Esophagus mucosa (tissue), 1 donor: ENCODE results near the gene TMEM250. TPM values are rescaled to one million over a fixed set of nuclear protein-coding genes. Genes with fewer than 3 reads are reported as not detected.
A peak's percentile ranks its signal among the peaks of the same experiment; 100 is the strongest.

Experiments used
- ATAC-seq: fragments of 200-7000 bp; cut with Tn5 transposase; one replicate; pipeline ENCODE4 v1.9.1; 2020
- total RNA-seq: library from RNA; stranded (reverse); gene quantifications from one replicate; pipeline ENCODE4 v1.2.4, GENCODE V29; 2023
- donor health status: DM: yes; HTN: yes; CAD: no.

The TMEM250 gene
- total RNA-seq, 1 donor from 2014 or later = 32.6 TPM

DNA sequence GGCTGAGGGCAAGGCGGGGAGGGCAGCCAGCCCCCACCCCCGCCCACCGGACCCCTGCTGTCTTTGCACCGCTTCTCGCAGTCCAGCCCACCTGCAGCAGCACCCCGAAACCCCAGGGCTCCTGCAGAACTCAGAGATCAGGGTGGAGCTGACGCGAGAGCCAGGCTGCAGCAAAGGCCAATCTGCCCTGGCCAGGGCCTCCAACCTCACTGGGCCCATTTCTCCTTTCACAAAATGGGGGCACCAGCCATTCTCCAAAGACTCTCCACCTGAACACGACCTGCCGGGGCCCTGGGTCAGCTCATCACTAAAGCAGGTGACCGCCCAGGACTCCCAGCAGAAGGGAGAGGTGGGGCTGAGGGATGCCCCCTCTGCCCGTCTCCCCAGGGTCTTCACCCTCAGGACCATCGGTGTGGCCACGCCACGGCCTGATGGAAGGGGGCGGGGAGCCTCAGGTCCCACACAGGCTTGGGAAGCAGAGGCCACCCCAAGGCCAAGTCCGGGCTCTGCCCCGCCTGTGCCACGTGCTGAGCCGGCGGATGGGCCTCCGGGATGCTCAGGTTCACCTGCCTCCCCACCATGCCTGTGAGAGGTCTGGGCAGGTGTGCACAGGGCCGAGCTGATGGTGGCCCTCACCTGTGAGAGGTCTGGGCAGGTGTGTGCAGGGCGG is 36.7 kb downstream of the TMEM250 start:
- no peak for ATAC-seq

DNA sequence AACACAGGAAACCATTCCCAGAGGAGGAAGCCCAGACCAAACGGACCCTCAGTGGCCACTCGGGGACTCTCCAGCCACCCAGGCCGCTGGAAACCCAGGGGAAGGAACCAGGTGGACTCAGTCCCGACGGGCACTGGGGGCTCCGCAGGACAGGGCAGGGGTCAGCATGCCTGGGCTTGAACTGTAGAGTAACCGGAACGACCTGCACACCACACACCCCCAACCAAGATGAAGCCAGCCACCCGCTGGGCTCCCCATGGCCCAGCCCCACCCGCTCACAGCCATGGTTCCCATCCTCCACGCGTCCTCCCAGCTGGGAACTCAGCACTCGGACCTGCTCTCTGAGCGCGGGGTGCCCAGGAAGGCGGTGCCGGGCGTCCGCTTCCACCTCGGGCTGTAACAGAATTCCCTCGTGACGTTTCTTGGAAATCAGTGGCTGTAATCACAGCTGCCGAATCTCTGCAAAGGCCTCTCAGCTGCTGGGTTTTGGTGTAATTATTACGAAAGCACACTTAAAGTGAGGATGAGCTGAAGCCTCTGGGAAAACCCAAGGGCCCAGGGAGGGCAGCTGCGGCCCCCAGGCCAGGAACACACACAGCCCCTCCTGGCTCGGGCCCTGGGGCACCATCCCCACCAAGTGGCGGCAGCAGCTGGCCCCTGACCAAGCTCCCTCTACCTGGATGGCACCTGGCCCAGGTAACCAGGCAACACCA is 37.4 kb downstream of the TMEM250 start:
- no peak for ATAC-seq

- ATAC-seq = no peak
These were observed 38.0 kb downstream of the TMEM250 start for GRCh38 chr9:136080716-136081112.

- ATAC-seq = no peak
These were observed 38.8 kb downstream of the TMEM250 start for GRCh38 chr9:136079916-136080246.

- peak; percentile 28 for ATAC-seq
These were observed 39.3 kb downstream of the TMEM250 start for GRCh38 chr9:136079211-136079915.

GRCh38 chr9:136078498-136079011 is 40.1 kb downstream of the TMEM250 start:
- no peak for ATAC-seq

GRCh38 chr9:136078024-136078423 is 40.7 kb downstream of the TMEM250 start:
- ATAC-seq = no peak

GRCh38 chr9:136077491-136077890 is 41.2 kb downstream of the TMEM250 start:
- ATAC-seq = no peak

DNA sequence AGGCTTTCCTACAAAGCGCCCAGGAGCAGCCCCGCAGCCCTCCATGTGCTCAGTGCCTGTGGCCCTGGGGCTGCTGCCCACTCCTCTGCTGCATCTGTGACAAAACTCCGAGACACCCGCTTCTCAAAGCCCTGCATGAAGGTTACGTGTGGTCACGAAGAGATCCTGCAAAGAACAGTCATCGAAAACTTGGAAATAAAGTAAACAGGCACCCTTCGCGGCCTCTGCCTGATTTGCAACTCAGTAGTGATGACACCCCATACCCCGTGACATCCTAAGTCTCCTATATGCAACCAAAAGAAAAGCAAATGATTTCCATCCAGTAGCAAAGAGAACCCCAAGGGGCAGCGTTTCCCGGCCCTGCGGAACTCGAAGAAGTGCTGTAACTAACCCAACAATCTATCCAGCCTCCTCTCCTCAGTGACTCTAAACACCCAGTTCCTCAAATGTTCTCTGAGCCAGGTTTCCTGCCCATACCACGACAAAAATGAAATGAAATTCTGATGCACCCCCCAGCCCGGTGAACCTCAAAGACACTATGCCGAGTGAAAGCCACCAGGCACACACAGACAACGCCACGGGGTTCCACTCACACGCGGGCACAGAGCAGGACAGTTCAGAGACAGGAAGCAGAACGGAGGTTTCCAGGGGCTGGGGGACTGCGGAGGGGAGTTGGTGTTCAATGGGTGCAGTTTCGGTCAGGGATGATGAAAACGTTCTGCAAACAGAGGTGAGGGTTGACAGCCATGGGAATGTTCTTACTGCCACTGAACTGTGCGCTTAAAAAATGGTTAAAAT is 42.6 kb downstream of the TMEM250 start:
- ATAC-seq = no peak

GRCh38 chr9:136075134-136075841 is 43.4 kb downstream of the TMEM250 start:
- no peak for ATAC-seq

- no peak for ATAC-seq
These were observed 44.0 kb downstream of the TMEM250 start for GRCh38 chr9:136074706-136075105.

Other genes starting within 250 kb of the TMEM250 start
- gene CAMSAP1, start 211.3 kb downstream of the TMEM250 start, total RNA-seq = 52.7 TPM
- gene UBAC1, start 157.5 kb downstream of the TMEM250 start, total RNA-seq = 42.6 TPM
- 7.0 TPM for gene NACC2, start 23.6 kb downstream of the TMEM250 start, total RNA-seq
- gene LHX3, start 86.3 kb upstream of the TMEM250 start, total RNA-seq = 0.08 TPM
- gene QSOX2, start 126.9 kb upstream of the TMEM250 start, total RNA-seq = 3.0 TPM
- gene CCDC187, start 185.2 kb upstream of the TMEM250 start, total RNA-seq = not detected
- gene GPSM1, start 208.7 kb upstream of the TMEM250 start, total RNA-seq = 1.2 TPM
- 12.1 TPM for gene DNLZ, start 244.9 kb upstream of the TMEM250 start, total RNA-seq